HepG2 (cell line): ENCODE results near the gene TAF1C. TPM values are rescaled to one million over a fixed set of nuclear protein-coding genes. Genes with fewer than 3 reads are reported as not detected.

ENCODE experiments used
- AGO2 ChIP-seq: fragments of 200-400 bp; formaldehyde crosslinking; optimal IDR thresholded peaks from 2 replicates; pipeline ENCODE3; 2017; ENCODE audit warnings: mild to moderate bottlenecking, low read depth, low read length, moderate library complexity
- GATA4 ChIP-seq: sonication (generic); IDR thresholded peaks from 2 replicates; pipeline ENCODE4 v1.6.1; 2016; ENCODE audit warnings: antibody characterized with exemption, low read depth, borderline replicate concordance
- GPBP1L1 ChIP-seq: sonication (generic); formaldehyde crosslinking; IDR thresholded peaks from 2 replicates; pipeline ENCODE4 v1.5.0; 2020; ENCODE audit warnings: mild to moderate bottlenecking, missing genetic modification reagents
- HES4 ChIP-seq: sonication (generic); formaldehyde crosslinking; IDR thresholded peaks from 2 replicates; pipeline ENCODE4 v1.9.0; 2021; ENCODE audit warnings: mild to moderate bottlenecking, missing genetic modification reagents, borderline replicate concordance
- HIVEP1 ChIP-seq: sonication (generic); formaldehyde crosslinking; IDR thresholded peaks from 2 replicates; pipeline ENCODE4 v1.4.0; 2020; ENCODE audit warnings: mild to moderate bottlenecking, missing genetic modification reagents
- ISL2 ChIP-seq: sonication (generic); formaldehyde crosslinking; IDR thresholded peaks from 2 replicates; pipeline ENCODE4 v1.5.0; 2020; ENCODE audit warnings: missing genetic modification reagents
- KLF9 ChIP-seq: IDR thresholded peaks from 2 replicates; pipeline ENCODE4 v1.6.1; 2016; ENCODE audit warnings: low read depth
- KMT2A ChIP-seq: sonication (generic); formaldehyde crosslinking; IDR thresholded peaks from 2 replicates; pipeline ENCODE4 v1.4.0; 2020; ENCODE audit warnings: missing genetic modification reagents
- MTA3 ChIP-seq: sonication (generic); formaldehyde crosslinking; IDR thresholded peaks from 2 replicates; pipeline ENCODE4 v1.4.0; 2020; ENCODE audit warnings: missing genetic modification reagents
- MYPOP ChIP-seq: sonication (generic); formaldehyde crosslinking; IDR thresholded peaks from 2 replicates; pipeline ENCODE4 v1.8.1; 2023; ENCODE audit warnings: mild to moderate bottlenecking, moderate library complexity, missing genetic modification reagents
- NR1H2 ChIP-seq: sonication (generic); formaldehyde crosslinking; IDR thresholded peaks from 2 replicates; pipeline ENCODE4 v1.8.1; 2022; ENCODE audit warnings: low read depth, missing genetic modification reagents, borderline replicate concordance
- SOX13 ChIP-seq, 3 experiments: fragments of 450-650 bp in 1 of 3; sonication (generic) in 1 of 3; formaldehyde crosslinking in 1 of 3; IDR thresholded peaks in 2 of 3; conservative IDR thresholded peaks in 1 of 3; 2 replicates each; pipeline versions ENCODE4 v1.5.0 to v1.6.1; 2016 to 2020; ENCODE audit warnings: antibody characterized with exemption in 1 of 3, mild to moderate bottlenecking in 1 of 3, missing compliant biosample characterization in 1 of 3, missing genetic modification reagents in 1 of 3, moderate library complexity in 1 of 3
- ZBTB26 ChIP-seq: IDR thresholded peaks from 2 replicates; pipeline ENCODE4 v1.6.1; 2016; ENCODE audit warnings: missing compliant biosample characterization, missing genetic modification reagents, borderline replicate concordance
- ZBTB49 ChIP-seq: sonication (generic); formaldehyde crosslinking; IDR thresholded peaks from 2 replicates; pipeline ENCODE4 v1.4.0; 2020; ENCODE audit warnings: missing genetic modification reagents, borderline replicate concordance
- ZNF160 ChIP-seq: sonication (generic); formaldehyde crosslinking; IDR thresholded peaks from 2 replicates; pipeline ENCODE4 v1.8.0; 2022; ENCODE audit warnings: mild to moderate bottlenecking, inconsistent platforms, missing genetic modification reagents
- ZNF3 ChIP-seq: IDR thresholded peaks from 2 replicates; pipeline ENCODE4 v1.7.0; 2017; ENCODE audit warnings: inconsistent platforms
- ZNF354B ChIP-seq: sonication (generic); formaldehyde crosslinking; IDR thresholded peaks from 2 replicates; pipeline ENCODE4 v1.8.0; 2022; ENCODE audit warnings: mild to moderate bottlenecking, missing genetic modification reagents
- ZNF383 ChIP-seq: sonication (generic); formaldehyde crosslinking; IDR thresholded peaks from 2 replicates; pipeline ENCODE4 v1.4.0; 2020; ENCODE audit warnings: missing genetic modification reagents, mild to moderate bottlenecking, borderline replicate concordance
- ZNF674 ChIP-seq: sonication (generic); formaldehyde crosslinking; IDR thresholded peaks from 2 replicates; pipeline ENCODE4 v1.5.0; 2020; ENCODE audit warnings: low read depth, mild to moderate bottlenecking, missing genetic modification reagents
- ZNF781 ChIP-seq: sonication (generic); formaldehyde crosslinking; IDR thresholded peaks from 2 replicates; pipeline ENCODE4 v1.5.1; 2020; ENCODE audit warnings: borderline replicate concordance, mild to moderate bottlenecking, missing genetic modification reagents; ENCODE audit errors: not compliant biosample characterization
- ZNF800 ChIP-seq: sonication (generic); formaldehyde crosslinking; IDR thresholded peaks from 2 replicates; pipeline ENCODE4 v1.4.0; 2020; ENCODE audit warnings: missing genetic modification reagents
- polyA plus RNA-seq, 8 experiments: library from polyadenylated mRNA; depleted of rRNA in 3 of 8; stranded (reverse) in 7 of 8; unstranded in 1 of 8; fragments of >200 nt; fragmentation: Illumina TruSeq in 4 of 8; extraction: Trizol in 4 of 8; gene quantifications; 2 replicates each; pipeline versions ENCODE4 v1.2.1 to v1.2.3, GENCODE V29; 2011 to 2016; ENCODE audit warnings: low read depth in 4 of 8, missing spikeins in 1 of 8, mixed read lengths in 1 of 8; ENCODE audit not compliant: insufficient read depth in 1 of 8
- total RNA-seq, 5 experiments: library from RNA; depleted of rRNA; stranded (reverse); fragments of >200 nt; fragmentation: Illumina TruSeq; extraction: Trizol; gene quantifications; 2 replicates each; pipeline ENCODE4 v1.2.3, GENCODE V29; 2016; ENCODE audit warnings: low read depth in 1 of 5

Gene TAF1C
- total and polyA plus RNA-seq, 2 of the 13 experiments (the other 11 are each of a cell fraction or from before 2014, with no cell fraction given) = 15.6 to 20.8 TPM

GRCh38 chr16:84144859-84145639 lies 41.8 kb downstream of the TAF1C start, which contains the start of the genes DNAAF1 and HSDL1 (continued):
- TF ChIP-seq GATA4 = no peak; the same call in 1 of the 2 replicates
- TF ChIP-seq ZNF674 (CRISPR knock-in tag) = no peak
- TF ChIP-seq ZNF383 (CRISPR knock-in tag) = no peak
- no peak for TF ChIP-seq ZNF3 (CRISPR knock-in tag)
- TF ChIP-seq ZBTB26 (CRISPR knock-in tag) = no peak
- TF ChIP-seq ZNF800 = peak; percentile 89
- TF ChIP-seq ZBTB49 = no peak
- no peak for TF ChIP-seq SOX13 (IDR thresholded peaks at IDR 0.05)
- TF ChIP-seq SOX13 (CRISPR knock-in tag; conservative IDR thresholded peaks at IDR 0.05 in 1 of 2, IDR thresholded peaks at IDR 0.05 in 1 of 2) = no peak
- no peak for TF ChIP-seq ZNF354B (CRISPR knock-in tag)
- TF ChIP-seq KMT2A (CRISPR knock-in tag) = no peak
- TF ChIP-seq GPBP1L1 = no peak
- TF ChIP-seq MYPOP (CRISPR knock-in tag) = peak; percentile 41; the same call in 1 of the 2 replicates
- TF ChIP-seq HIVEP1 = no peak
- TF ChIP-seq KLF9 (CRISPR knock-in tag) = no peak
- TF ChIP-seq ZNF781 (CRISPR knock-in tag) = no peak
- no peak for TF ChIP-seq MTA3 (CRISPR knock-in tag)
- peak; percentile 13 for TF ChIP-seq AGO2
- TF ChIP-seq ISL2 (CRISPR knock-in tag) = peak; percentile 56
- TF ChIP-seq HES4 = peak; percentile 62; the same call in 1 of the 2 replicates
- TF ChIP-seq ZNF160 (CRISPR knock-in tag) = no peak; the same call in 1 of the 2 replicates
- no peak for TF ChIP-seq NR1H2 (CRISPR knock-in tag)
